Spleen (tissue), 11 donors: ENCODE results near the gene RASA3. TPM values are rescaled to one million over a fixed set of nuclear protein-coding genes. Genes with fewer than 3 reads are reported as not detected.

Experiments used
- DNase-seq: peaks from one replicate; pipeline ENCODE4 v3.0.0-alpha.2; 2020
- H3K27ac ChIP-seq, 8 donors: fragments of 200-600 bp; sonication (generic) in 7 of 8; 1 replicate in 4 of 8; 2 replicates in 4 of 8; pipeline versions ENCODE4 v1.5.0 to v1.8.0; 2016 to 2021; ENCODE audit warnings: inconsistent platforms in 4 of 8, mild to moderate bottlenecking in 4 of 8, moderate library complexity in 1 of 8
- H3K27me3 ChIP-seq, 7 donors: fragments of 200-600 bp; sonication (generic) in 6 of 7; replicated peaks in 1 of 7; 1 replicate in 4 of 7; 2 replicates in 3 of 7; pipeline versions ENCODE4 v1.5.0 to v1.8.0; 2016 to 2021; ENCODE audit warnings: inconsistent platforms in 3 of 7, mild to moderate bottlenecking in 1 of 7
- H3K36me3 ChIP-seq, 6 donors: fragments of 200-600 bp; sonication (generic) in 5 of 6; 1 replicate in 4 of 6; 2 replicates in 2 of 6; pipeline versions ENCODE4 v1.5.0 to v1.8.0; 2016 to 2021; ENCODE audit warnings: inconsistent platforms in 2 of 6
- H3K4me1 ChIP-seq, 6 donors: fragments of 200-600 bp; sonication (generic) in 5 of 6; 1 replicate in 3 of 6; 2 replicates in 3 of 6; pipeline versions ENCODE4 v1.5.0 to v1.8.0; 2016 to 2021; ENCODE audit warnings: inconsistent platforms in 3 of 6
- H3K4me3 ChIP-seq, 8 donors: fragments of 200-600 bp; sonication (generic) in 7 of 8; 1 replicate in 4 of 8; 2 replicates in 4 of 8; pipeline versions ENCODE4 v1.5.0 to v1.8.0; 2016 to 2021; ENCODE audit warnings: inconsistent platforms in 4 of 8, mild to moderate bottlenecking in 4 of 8, moderate library complexity in 2 of 8
- H3K9me3 ChIP-seq, 8 donors: fragments of 200-600 bp; sonication (generic) in 7 of 8; 1 replicate in 4 of 8; 2 replicates in 4 of 8; pipeline versions ENCODE4 v1.5.0 to v1.8.0; 2016 to 2021; ENCODE audit warnings: inconsistent platforms in 4 of 8
- CTCF ChIP-seq, 11 experiments: fragments of 200-600 bp in 7 of 11; fragments of 450-650 bp in 4 of 11; sonication (generic) in 4 of 11; IDR thresholded peaks in 8 of 11; conservative IDR thresholded peaks in 3 of 11; 1 replicate in 7 of 11; 2 replicates in 4 of 11; pipeline versions ENCODE4 v1.4.0 to v1.8.0; 2016 to 2021; ENCODE audit warnings: antibody characterized with exemption in 11 of 11, inconsistent platforms in 4 of 11, mild to moderate bottlenecking in 1 of 11
- POLR2A ChIP-seq, 3 donors: fragments of 450-650 bp; IDR thresholded peaks; one replicate each; pipeline ENCODE4 v1.5.1; 2017; ENCODE audit warnings: antibody characterized with exemption in 3 of 3, mild to moderate bottlenecking in 1 of 3
- POLR2AphosphoS5 ChIP-seq, 3 donors: sonication (generic); formaldehyde crosslinking; IDR thresholded peaks; one replicate each; pipeline ENCODE4 v1.5.1; 2017; ENCODE audit warnings: antibody characterized with exemption in 3 of 3
- WGBS, 5 donors: extraction: QIAGEN DNeasy Blood & Tissue Kit in 3 of 5; methylation state at CpG; one replicate each; pipeline versions ENCODE4 v1.1.5 to v1.1.7; 2013 to 2018; 5-methylcytosine and 5-hydroxymethylcytosine counted together
- intact Hi-C: fragments of 100-400 bp; cut with DNase I; formaldehyde crosslinking; loops from one replicate; pipeline ENCODE4 v1.15.0; 2023; ENCODE audit warnings: low total_unique reads
- polyA plus RNA-seq, 3 donors: library from polyadenylated mRNA; stranded (reverse); fragments of 200-250 nt; gene quantifications; one replicate each; pipeline ENCODE4 v1.2.1, GENCODE V29; 2013
- total RNA-seq, 7 donors: library from RNA; depleted of rRNA in 3 of 7; stranded (reverse); fragments of >200 nt in 3 of 7; fragmentation: NEBNext Ultra II Directional in 4 of 7; extraction: Animal tissue kit (Norgen Biotek cat#: 25700) in 4 of 7; gene quantifications; one replicate each; pipeline versions ENCODE4 v1.1.0 to v1.2.1, GENCODE V29; 2016 to 2021
- donor health status: healthy with polysubstance abuse.
- donor health status: DM: no; HTN: no; CAD: no; lungs with moderate emphysema.
- donor health status: DM: no; HTN: no; CAD: no.
- donor health status: Bipolar disorder and iron deficiency.
- donor health status: healthy.
- donor health status: DM: no; HTN: no; CAD: no.
- donor health status: DM: yes; HTN: yes; CAD: no.

RASA3 gene
- total and polyA plus RNA-seq, 10 donors = 11.7 to 52.8 (median 47.7) TPM

DNA sequence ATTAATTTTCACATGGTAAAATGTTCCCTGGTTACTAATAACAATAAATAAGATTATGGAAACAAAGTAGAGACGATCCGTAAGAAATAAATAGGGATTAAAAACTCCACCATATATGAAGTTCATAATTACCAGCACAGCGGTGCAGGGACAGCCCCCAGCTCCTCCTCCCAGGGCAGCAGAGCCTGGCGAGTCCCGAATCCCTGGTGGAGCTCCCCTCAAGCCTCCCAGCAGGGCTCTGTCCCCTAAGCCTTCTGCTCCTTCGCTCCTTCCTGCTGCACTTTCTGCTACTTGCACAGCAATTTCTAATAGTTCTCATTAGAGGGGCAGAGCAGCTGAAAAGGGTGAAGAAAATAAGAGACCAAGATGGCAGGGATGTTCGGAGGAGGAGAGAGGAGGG is 43.6 kb downstream of the RASA3 start:
- H3K9me3 ChIP-seq = peaks cover 3 to 37% (median 30%) of the 10 kb centered on the region in 8 donors
- H3K4me1 ChIP-seq = peaks cover 0 to 16% (median 2%) of the 10 kb centered on the region in 6 donors
- peaks cover 0 to 7% (median 0%) of the 10 kb centered on the region in 6 donors for H3K36me3 ChIP-seq
- no peak overlapping the region for H3K4me3 ChIP-seq
- no peak overlapping the region for H3K27ac ChIP-seq
- no peak for DNase-seq
- H3K27me3 ChIP-seq = no peaks in the 10 kb centered on the region
- no peak for TF ChIP-seq POLR2AphosphoS5 (IDR thresholded peaks at IDR 0.05)
- TF ChIP-seq CTCF (IDR thresholded peaks at IDR 0.05 in 8 of 11, conservative IDR thresholded peaks at IDR 0.05 in 3 of 11) = no peak
- no peak for TF ChIP-seq POLR2A (IDR thresholded peaks at IDR 0.05)
- WGBS, 5 donors = 87 to 99% (median 94%) methylated on average over 7 of the region's 7 CpGs
- intact Hi-C loops = no loop called here

DNA sequence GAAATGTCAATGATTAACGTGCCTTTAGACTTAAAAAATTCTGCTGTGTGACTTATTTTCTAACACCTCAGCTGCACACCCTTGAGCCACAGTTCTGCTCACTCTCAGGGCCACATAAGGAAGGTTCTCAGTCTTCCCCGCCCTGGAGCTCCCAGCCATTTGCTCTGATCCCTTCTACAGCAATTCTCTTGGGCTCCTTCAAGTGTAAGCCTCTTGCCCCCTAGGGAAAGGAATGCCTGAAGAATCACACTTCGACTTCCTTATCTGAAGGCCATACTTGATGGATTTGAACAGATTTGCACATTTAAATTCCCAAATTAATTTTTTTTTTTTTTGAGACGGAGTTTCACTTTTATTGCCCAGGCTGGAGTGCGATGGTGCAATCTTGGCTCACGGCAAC is 44.2 kb downstream of the RASA3 start:
- Histone ChIP-seq H3K9me3 (peaks cover 3 to 31% (median 23%) of the 10 kb centered on the region in 8 donors), H3K4me3 (no peak overlapping the region), H3K36me3 (peaks cover 0 to 7% (median 0%) of the 10 kb centered on the region in 6 donors), H3K27ac (no peak overlapping the region), H3K27me3 (no peaks in the 10 kb centered on the region), H3K4me1 (peaks cover 0 to 16% (median 2%) of the 10 kb centered on the region in 6 donors)
- DNase-seq = no peak
- intact Hi-C loops = no loop called here
- TF ChIP-seq POLR2AphosphoS5 (IDR thresholded peaks at IDR 0.05) = no peak
- TF ChIP-seq CTCF (IDR thresholded peaks at IDR 0.05 in 8 of 11, conservative IDR thresholded peaks at IDR 0.05 in 3 of 11) = no peak
- no peak for TF ChIP-seq POLR2A (IDR thresholded peaks at IDR 0.05)
- 89 to 96% (median 91%) methylated on average over 6 of the region's 6 CpGs for WGBS, 5 donors

GRCh38 chr13:114087430-114087829 is 45.0 kb downstream of the RASA3 start:
- Histone ChIP-seq H3K27me3 (no peaks in the 10 kb centered on the region), H3K9me3 (peaks cover 3 to 23% (median 15%) of the 10 kb centered on the region in 8 donors), H3K4me1 (peaks cover 0 to 16% (median 2%) of the 10 kb centered on the region in 6 donors), H3K4me3 (no peak overlapping the region), H3K36me3 (peaks cover 0 to 7% (median 0%) of the 10 kb centered on the region in 6 donors), H3K27ac (no peak overlapping the region)
- intact Hi-C loops = no loop called here
- WGBS, 5 donors = 90 to 99% (median 92%) methylated on average over 18 of the region's 18 CpGs
- no peak for DNase-seq
- TF ChIP-seq POLR2AphosphoS5 (IDR thresholded peaks at IDR 0.05) (no peak), POLR2A (IDR thresholded peaks at IDR 0.05) (no peak), CTCF (IDR thresholded peaks at IDR 0.05 in 8 of 11, conservative IDR thresholded peaks at IDR 0.05 in 3 of 11) (no peak)

DNA sequence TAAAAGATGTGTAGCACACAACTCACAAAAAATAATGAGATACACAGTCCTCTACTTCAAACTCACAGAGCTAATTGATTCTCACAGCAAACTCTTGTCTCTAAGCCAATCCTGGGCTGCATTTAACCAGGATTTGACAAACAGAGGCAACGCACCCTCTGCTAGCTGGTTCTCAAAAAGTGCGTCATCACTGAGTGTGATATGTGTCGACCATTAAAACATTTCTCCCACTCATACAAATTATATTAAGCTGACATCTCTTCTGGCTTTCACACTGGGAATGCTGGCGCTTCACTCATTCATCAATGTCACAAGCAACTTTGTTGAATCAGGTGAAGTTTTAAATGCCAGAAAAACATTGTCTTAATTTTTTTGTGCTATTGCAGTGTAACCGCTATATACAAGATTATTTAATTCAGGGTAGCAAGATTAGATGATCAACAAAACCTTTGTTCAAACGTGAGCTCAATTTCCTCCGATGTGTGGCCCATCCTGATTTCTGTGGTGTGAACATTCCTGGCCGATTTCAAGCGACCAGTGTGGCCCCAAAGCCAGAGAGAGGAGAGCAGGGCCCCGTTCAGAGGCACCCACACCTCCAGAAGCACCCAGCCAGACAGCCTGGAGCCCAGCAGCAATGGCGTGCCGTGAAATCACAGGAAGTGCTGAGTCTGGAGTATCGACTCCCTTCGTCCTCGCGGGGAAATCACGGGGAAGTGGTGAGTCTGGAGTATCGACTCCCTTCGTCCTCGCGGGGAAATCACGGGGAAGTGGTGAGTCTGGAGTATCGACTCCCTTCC is 49.4 kb downstream of the RASA3 start:
- Histone ChIP-seq H3K4me3 (no peak overlapping the region), H3K9me3 (peaks cover 0 to 5% (median 0%) of the 10 kb centered on the region in 8 donors), H3K27ac (no peak overlapping the region), H3K27me3 (no peaks in the 10 kb centered on the region), H3K36me3 (peaks cover 0 to 44% (median 0%) of the 10 kb centered on the region in 6 donors), H3K4me1 (peaks cover 0 to 40% (median 15%) of the 10 kb centered on the region in 6 donors)
- no peak for DNase-seq
- intact Hi-C loops = no loop called here
- 86 to 93% (median 88%) methylated on average over 22 to 23 of the region's 23 CpGs for WGBS, 5 donors
- no peak for TF ChIP-seq POLR2A (IDR thresholded peaks at IDR 0.05)
- no peak for TF ChIP-seq POLR2AphosphoS5 (IDR thresholded peaks at IDR 0.05)
- TF ChIP-seq CTCF (IDR thresholded peaks at IDR 0.05 in 8 of 11, conservative IDR thresholded peaks at IDR 0.05 in 3 of 11) = no peak
